Limb (tissue), 2 donors: Measurements from ENCODE around the gene CLSTN3.

Experiments used
- DNase-seq, 2 donors: peaks; one replicate each; pipeline ENCODE4 v3.0.0-alpha.2; 2016; ENCODE audit errors: extremely low spot score in 2 of 2

CLSTN3 gene

GRCh38 chr12:7188562-7189397, 58.6 kb downstream of the CLSTN3 start:
- DNase-seq = peak; percentile 43 to 78

DNA sequence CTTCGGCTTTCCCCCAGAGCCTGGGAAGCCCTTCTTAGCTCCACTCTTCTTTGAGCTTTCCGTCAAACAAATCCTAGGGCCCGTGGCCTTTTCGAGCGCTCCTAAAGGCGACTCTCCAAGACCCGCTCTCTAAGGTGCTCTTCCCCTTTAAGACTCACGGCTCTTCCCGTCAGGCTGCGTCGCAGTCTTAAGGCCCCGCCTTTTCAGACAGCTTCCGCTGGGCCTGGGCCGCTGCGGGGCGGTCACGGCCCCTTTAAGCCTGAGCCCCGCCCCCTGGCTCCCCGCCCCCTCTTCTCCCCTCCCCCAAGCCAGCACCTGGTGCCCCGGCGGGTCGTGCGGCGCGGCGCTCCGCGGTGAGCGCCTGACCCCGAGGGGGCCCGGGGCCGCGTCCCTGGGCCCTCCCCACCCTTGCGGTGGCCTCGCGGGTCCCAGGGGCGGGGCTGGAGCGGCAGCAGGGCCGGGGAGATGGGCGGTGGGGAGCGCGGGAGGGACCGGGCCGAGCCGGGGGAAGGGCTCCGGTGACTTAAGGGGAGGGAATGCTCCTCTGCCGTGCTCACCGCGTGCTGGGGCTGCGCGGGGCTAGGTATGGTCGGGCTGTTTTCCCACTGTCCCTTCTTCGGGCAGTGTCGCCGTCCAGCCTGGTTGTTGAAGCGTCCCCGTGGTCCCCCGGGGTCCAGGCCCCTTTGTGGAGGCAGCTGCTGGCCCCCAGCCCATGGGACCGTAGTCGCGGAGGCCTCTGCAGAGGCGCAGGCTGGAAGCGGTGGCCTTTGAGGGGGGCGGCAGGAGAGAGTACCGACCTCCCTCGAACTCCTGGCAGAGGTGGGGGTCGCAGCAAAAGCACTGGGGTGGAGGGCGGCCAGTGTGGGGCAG, 59.5 kb downstream of the CLSTN3 start, which contains the start of gene PEX5:
PEX5 (plus strand) TSS at position 289 of the 870 bp plus-strand sequence. CDS start 692 bp downstream, outside the sequence.
- DNase-seq = peak; percentile 92 to 95

DNA sequence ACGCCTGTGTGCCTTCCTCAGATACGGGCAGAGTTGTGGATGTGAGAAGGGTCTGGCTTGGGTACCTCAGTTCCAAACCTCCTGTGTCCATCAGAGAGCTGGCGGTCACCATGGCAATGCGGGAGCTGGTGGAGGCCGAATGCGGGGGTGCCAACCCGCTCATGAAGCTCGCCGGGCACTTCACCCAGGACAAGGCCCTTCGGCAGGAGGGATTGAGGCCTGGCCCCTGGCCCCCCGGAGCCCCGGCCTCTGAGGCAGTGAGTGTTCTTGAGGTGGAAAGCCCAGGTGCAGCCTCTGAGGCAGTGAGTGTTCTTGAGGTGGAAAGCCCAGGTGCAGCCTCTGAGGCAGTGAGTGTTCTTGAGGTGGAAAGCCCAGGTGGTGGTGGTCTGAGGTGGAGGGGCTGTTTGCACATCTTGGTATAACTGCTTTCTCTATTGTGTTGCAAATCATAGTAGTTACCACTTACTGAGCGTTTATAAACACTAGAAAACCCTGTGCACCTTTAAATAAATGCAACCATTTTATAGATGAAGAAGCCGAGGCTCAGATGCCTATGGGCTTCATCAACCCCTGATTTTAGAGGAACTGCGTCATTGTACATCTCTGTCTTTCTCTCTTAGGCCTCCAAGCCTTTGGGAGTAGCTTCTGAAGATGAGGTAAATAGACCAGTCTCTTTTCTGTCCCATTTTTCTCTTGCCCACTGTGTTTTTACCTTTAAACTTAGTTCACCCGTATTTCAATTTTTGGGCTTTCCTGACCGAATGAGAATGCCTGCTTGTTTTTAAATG, 60.3 kb downstream of the CLSTN3 start:
- no peak for DNase-seq

DNA sequence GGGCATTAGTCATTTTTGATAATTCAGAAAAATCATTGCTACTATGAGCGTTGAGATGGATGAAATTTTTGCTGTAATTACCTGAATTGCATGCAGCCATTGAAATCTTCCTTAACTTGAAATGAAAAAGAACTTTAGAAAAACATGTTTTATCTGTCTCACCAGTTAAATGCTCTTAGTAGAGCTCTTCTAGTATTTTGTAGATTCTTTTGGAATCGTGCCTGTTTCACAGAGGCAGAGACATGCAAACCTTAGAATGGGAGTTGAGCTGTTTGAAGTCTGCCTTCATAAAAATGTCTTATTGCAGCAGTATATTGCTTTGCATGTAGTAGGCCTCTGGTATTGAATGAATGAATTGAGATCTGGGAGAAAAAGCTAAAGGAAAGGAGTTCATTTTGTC, 63.5 kb downstream of the CLSTN3 start:
- DNase-seq = no peak

- no peak for DNase-seq
These were observed 67.7 kb downstream of the CLSTN3 start for GRCh38 chr12:7197841-7198240.

- no peak for DNase-seq
These were observed 72.9 kb downstream of the CLSTN3 start for GRCh38 chr12:7203109-7203508.

- DNase-seq = no peak
These were observed 74.9 kb downstream of the CLSTN3 start for GRCh38 chr12:7205091-7205490.

DNA sequence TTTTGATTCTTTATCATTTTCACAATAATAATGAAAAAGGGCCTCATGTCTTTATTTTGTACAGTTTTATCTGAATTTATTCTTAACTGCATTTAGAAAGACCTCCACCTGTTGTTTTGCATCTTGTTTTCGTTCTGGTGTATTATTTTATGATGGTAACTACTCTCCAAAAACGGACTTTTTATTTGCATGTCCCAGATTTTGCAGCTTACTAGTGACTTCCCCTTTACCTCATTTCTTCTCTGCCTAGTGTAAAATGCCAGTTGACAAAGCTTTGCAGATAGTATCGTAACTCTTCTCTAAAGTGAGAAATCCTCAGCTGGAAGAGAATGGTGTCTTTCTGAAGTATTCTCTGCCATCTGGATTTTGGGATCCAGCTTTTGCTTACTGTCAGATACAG, 76.5 kb downstream of the CLSTN3 start:
- DNase-seq = no peak

DNA sequence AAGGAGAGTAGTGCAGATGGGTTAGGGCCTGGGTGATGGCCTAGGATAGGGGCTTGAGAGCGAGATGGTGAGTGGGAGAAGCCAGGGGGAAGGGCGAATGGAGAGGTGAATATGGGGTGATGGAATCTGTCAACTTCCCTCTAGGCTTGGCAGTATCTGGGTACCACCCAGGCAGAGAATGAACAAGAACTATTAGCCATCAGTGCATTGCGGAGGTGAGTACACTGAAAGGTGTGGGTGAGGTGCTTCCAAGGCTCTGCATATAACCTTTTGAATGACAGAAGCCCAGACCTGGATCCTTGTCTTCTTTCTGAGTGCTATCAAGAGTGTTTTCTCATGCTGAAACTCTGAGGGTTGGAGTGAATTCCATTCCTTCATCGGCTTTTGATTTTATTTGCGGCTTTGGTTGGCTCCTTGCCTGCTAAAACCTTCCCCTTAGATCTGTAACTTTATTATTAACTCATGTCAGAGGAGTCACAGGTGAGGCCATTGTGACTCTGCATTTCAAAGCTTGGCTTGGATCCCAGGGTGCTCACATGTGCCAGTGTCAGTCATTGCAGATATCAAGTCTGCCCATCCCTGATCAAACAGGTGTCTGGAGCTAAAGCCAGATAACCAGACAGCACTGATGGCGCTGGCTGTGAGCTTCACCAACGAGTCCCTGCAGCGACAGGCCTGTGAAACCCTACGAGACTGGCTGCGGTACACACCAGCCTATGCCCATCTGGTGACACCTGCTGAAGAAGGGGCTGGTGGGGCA, 77.9 kb downstream of the CLSTN3 start:
- no peak for DNase-seq
